Stimulated activated CD4-positive, alpha-beta T cell treated with anti-CD3 and anti-CD28 coated beads, Interleukin-15, amount 100 ng/mL, for 24 hours (primary cell): ENCODE measurements around the gene PAEP.
"Not testable (repeated sequence)": the region's sequence is repeated elsewhere in the genome, so short reads cannot be mapped to it uniquely, and the experiment has no call there.

Experiments used
- DNase-seq: peaks from one replicate; pipeline ENCODE4 v3.0.0-alpha.2; 2020

PAEP gene

DNA sequence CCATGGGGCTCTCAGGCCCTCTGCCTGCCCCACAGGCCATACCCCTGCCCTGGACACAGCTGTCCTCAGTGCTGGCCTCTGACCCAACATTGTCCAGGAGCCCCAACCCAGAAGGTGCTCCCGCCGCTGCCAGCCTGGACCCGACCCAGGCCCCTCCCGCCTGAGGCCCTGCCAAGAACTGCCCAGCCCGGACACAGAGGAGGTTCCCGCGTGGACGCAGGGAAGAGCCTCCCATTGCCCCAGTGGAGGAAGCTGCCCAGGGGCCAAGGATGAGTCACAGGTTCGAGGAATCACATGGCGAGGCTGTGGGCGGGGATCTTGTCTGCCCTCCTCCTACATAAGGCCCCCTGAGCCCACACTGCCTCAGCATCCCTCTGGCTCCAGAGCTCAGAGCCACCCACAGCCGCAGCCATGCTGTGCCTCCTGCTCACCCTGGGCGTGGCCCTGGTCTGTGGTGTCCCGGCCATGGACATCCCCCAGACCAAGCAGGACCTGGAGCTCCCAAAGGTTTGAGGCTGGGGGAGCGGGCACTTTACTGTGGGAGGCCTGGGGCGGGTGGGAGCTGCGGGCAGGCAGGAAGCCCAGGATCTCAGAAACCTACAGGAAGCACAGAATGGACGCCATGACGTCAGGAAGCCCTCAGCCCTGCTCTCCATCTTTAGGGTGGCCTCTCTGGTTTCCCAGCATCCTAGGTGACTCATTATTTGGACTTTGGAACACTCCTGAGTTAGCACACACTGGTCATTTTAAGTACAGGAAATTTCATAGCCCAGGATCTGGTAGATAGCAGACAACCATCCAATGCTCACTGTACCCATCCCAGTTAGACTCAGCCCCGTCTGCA lies at the start of gene PAEP:
TSS of gene PAEP (plus strand) at position 366 of the 844 bp plus-strand sequence.
- DNase-seq, result no peak

DNA sequence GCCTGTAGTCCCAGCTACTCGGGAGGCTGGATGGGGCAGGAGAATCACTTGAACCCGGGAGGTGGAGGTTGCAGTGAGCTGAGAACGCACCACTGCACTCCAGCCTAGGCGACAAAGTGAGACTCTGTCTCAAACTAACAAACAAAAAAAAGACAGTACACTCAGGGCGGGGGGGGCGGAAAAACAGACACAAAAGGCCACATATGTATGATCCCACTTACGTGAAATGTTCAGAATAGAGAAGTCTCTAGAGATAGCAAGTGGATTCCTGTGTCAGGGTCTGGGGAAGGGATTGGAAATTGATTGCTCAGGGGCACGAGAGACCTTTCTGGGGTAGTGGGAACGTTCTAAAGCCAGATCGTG lies 49.3 kb upstream of the PAEP start:
- no peak for DNase-seq

DNA sequence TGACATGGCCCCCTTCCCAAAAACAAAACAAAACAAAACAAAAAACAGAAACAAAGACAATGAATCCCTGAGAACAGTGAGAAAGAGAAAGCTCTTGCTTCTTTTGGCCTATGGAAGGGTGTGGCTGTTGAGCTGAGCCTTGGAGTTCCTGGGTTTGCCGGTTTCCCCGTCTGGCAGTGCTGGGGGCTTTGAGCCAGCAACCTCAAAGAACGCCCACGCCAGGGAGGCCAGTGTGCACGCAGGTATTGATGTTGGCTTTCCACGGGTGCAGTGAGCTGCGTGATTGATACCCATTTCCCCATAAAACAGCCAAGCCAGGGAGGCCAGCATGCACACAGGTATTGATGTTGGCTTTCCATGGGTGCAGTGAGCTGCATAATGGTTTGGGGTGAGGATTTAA lies 48.7 kb upstream of the PAEP start:
- DNase-seq, result no peak

DNA sequence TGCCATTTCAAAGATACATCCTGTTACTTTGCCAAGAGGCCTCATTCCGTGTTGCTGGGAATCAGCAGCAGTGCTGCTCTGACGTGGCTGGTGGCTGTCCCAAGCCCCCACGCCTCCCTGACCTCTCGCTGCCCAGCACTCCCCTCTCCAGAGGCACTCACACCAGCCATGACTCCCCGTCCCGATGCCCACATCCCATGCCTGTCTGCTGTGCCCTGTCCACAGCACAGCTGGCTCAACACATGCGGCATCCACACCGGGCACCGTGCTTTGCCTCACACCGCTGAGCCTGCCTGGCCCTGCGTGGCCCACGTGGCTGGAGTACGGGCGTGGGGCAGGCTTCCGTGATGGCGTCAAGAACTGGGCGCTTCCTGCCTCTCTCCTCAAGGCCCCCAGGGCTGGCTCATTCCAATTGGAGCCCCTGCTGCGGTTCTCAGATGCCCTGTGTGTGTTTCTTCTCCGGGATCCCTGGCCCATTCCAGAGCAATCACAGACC lies 48.2 kb upstream of the PAEP start:
- no peak for DNase-seq

DNA sequence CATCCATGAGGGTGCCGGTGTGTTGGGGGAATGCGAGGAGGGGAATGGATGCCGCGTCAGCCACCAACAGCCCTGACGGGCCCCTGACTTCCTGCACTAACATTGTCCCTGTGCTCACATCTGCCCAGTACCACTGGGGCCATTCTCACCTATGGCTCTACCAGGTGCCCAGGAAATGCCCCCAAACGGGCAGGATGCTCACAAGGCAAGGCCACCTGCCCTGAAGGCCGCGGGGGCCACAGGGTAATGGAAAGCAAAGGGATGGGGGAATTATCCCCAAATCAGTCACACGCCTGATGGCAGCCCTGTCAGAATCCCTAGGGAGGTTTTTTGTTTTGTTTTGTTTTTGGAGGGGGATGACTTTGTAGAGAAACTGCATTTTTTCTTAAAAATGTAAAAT lies 47.6 kb upstream of the PAEP start:
- DNase-seq, result not testable (repeated sequence)

DNA sequence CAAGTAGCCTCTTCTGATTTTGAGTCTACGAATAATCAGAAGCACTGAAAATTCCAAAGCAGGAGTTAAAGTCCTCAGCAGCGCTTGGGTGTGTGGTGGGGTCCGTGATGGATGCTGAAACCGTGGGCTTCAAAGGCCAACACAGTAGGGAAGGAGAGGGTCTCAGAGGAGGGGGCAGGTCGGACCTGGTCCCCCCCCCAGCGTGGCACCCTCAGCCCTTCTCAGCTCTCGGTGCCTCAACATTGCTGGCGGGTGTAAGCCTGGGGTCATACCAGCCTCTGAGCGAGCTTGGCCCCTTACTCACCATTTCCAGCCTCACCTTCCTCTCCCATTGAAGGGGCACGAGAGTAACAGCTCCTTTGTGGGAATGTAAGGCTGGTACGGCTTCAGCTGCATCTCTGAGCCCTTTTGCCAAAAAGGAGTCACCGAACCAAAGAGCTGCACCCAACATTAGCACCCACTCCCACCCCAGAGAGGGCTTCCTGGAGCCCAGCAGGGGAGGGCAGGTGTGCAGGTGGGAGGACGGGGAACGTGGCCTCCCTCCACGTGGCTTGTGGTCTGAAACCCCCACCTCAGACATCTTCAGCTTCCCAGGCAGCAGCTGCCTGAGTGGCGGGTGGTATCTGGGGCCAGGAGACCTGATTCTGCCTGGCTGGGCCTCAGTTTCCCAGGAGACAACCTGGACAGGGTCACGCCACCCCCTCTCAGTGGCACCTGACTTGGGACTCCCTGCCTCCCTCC lies 47.0 kb upstream of the PAEP start:
- DNase-seq, result no peak

DNA sequence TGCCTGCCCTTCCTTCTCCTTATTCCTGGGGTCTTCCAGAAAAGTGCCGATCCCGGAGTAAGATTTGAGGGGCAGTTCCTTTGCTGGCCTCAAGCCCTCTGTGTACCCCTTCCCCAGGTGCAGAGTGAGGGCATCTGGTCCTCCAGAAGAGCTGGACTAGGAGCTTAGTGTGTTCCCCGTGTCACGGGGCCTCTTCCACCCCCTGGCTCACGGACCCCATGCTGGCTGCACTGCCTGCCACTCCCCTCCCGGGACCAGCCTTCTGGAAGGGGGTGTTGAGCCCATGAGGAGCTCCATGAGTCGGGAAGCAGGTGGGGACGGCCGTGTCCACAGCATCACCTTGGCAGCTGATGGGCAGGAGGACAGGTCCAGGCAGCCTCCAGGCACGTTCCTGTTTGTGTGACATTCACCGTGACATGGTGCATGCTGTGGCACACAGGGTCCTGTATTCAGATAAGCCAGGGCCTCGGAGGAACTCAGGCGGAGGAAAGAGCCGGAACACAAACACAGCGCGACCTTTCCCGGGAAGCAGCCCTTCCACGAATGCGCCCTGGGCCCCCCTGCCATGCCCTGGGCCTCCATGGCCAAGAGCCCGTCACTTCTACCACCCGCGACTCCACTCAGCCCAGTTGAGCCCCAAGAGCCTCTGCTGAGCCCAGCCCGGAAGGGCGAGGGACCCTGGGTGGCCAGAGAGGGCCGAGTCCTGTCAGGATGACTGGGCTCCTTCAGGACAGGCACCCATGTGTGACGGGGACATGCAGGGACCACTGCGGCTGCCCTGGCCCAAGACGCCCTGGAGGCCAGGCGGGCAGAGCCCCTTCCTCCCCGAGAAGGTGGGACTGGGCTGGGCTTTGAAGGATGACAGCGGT lies 46.2 kb upstream of the PAEP start:
- no peak for DNase-seq

DNA sequence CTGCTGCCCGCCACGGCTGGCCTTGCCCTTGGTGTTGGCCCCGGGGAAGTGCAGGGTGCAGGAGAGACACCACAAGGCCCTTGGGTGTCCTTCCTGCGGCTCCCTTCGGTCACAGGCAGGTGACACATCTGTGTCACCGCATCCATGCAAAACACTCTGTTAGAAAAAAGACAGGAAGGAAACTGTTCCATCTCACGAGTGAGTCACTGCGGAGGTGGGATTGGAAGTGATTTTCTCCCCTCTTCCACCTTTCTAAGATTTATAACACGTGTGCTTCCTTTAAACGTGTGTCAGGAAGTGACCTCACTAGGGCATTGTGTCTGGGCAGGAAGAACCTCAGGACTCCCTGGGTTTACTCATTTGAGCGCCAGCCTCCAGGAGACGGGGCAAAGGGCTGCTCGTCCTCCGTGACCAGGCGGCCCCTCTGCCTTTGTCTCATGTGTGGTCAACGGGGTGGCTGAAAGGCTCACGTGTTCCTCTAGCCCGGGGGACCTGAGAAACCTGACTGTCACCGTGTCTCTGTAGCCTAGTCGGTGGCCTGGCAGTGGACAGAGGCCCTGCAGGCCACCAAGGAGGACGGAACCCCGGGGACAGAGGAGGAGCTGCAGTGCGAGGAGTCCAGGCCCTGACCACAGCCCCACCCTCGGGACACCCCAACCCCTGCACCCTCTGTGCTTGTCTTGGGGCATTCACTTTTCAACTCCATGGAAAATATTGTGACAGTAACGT lies 45.3 kb upstream of the PAEP start:
- no peak for DNase-seq

DNA sequence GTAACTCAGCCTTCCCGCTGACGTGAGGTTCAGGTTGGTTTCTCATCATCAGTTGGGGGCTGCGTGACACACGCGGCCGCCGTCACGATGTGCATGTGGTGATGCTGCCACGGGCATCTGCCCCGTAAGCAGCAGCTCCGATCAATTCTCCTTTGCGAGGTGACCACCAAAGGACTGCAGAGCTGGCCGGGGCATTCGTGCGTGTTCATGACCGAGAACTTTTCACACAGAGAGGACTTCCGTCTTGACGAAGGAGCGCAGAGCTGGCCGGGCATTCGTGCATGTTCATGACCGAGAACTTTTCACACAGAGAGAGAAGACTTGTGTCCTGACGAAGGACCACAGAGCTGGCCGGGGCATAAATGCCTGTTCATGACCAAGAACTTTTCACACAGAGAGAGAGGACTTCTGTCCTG lies 44.1 kb upstream of the PAEP start:
- no peak for DNase-seq

DNA sequence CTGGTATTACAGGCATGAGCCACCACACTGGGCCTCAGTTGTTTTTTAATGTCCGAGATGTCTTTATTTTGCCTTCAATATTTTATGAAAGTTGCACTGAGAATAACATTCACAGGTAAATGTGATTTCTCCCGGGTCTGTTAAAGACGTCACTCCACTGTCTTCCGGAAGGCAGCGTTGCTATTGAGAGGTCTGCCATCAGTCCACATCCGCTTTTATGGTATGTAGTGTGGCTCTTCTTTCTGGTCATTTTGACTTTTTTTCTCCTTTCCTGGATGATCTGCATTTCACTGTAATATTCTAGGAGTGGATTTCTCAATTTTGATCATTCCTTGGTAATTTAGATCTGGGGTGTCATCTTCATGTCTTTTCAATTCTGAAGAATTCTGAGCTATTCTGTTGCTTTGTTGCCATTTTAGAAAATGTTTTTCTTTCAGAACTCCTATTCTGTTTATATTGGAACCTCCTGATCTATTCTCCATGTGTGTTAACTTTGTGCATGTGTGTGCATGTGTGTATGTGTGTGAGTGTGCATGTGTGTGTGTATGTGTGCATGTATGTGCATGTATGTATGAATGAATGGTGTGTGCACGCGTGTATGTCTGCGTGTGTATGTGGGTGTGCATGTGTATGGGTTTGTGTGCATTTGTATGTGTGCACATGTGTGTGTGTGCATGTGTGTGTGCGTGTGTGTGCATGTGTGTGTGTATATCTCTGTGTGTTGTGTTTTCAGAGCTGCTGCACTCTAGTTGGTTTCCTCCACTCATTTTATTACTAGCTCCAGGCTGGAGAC lies 42.2 kb upstream of the PAEP start:
- DNase-seq, result no peak

DNA sequence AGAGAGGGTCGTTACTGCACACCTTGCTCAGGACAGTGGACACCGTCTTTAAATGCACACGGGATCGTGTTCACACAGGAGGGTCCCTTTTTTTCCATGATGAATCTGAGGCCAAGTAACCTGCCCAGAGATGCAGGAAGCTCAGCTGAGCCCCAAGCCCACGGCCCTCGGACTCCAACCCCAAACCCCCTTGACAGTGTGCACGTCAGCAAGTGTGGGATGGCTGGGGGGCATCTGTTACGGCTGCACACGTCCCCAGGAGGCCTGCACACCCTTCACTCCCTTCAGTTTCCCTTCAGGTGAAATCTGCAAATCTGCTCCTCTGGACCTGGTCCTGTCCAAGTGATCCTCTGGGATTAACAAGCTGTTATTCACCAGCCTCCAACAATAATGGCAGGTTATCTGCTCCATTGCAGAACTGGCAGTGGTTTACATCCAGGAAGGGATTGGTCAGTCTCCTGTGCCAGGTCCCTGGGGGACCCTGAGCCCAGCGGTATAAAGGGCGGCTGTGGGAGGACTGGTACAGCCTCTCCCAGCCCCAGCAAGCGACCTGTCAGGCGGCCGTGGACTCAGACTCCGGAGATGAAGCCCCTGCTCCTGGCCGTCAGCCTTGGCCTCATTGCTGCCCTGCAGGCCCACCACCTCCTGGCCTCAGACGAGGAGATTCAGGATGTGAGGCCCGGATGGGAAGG lies 40.5 kb upstream of the PAEP start, which contains the start of gene LCN1:
TSS of gene LCN1 (plus strand) at position 525 of the 692 bp plus-strand sequence. CDS start at position 583, 58 bp downstream.
- DNase-seq, result no peak

DNA sequence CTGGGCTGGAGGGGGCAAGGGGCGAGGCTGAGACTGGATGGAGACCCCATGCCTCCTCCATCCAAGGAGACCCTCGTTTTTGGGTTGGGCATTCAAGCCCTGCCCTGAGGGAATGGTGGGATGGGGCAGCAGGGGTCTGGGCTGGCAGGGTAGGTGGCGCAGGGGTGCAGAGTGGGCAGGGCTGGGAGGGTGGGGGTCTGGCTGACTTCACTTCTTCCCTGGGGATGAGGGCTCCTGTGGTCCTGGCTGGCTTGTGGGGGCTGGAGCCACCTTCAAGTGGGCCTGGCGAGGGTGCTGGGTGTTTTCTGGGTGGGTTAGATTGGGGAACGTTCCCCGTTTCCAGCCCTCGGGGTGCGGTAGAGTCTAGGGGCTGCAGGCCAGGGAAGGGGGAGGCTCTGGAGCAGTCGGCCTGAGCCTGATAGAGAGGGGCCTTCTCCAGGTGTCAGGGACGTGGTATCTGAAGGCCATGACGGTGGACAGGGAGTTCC lies 39.9 kb upstream of the PAEP start:
- no peak for DNase-seq

DNA sequence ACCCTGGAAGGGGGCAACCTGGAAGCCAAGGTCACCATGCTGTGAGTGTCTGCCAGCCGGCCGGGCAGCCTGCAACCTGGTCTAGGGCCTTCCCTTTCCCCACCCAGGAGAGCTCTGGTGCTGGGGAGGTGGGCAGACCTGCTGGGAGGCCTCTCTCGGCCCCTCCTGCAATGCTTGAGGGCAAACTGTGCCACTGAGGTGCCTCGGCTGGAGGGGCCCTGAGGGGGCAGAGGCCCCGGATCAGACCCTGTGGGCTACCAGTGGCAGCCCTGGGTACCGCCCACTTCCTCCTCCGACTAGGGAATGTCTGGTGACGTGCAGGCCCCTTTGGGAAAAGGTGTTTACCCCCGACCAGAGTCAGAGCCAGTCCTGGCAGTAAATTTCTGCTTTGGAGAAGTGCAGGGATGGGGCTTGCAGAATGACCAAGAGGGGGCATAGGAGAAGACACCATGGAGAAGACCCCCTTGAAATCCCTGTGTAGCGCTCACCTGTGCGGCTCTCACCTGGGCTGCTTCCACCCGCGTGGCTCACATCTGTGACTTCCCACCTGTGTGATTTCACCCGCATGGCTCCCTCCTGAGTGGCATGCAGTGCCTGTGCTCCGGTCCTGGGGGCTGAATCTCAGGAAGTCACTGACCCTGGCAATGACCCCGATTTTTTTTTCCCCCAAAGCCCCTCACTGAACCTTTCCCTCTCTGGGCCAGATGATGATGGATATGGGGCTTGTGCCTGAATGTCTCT lies 39.2 kb upstream of the PAEP start:
- no peak for DNase-seq

DNA sequence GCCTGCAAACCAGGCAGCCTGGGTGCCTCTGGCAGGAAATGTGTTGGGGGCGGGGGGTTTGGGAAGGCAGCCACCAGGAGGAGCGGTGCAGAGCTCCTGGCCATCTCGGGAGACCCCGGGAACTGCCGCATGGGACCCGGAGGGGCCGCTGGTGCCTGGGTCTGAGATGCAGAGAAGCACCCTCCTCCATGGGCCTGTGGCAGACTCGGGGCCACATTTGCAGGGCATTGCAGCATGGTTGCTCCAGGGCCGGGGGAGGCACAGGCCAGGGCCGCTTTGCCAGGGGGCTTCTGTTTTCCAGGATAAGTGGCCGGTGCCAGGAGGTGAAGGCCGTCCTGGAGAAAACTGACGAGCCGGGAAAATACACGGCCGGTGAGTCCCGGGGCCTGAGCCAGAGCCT lies 38.6 kb upstream of the PAEP start:
- no peak for DNase-seq

DNA sequence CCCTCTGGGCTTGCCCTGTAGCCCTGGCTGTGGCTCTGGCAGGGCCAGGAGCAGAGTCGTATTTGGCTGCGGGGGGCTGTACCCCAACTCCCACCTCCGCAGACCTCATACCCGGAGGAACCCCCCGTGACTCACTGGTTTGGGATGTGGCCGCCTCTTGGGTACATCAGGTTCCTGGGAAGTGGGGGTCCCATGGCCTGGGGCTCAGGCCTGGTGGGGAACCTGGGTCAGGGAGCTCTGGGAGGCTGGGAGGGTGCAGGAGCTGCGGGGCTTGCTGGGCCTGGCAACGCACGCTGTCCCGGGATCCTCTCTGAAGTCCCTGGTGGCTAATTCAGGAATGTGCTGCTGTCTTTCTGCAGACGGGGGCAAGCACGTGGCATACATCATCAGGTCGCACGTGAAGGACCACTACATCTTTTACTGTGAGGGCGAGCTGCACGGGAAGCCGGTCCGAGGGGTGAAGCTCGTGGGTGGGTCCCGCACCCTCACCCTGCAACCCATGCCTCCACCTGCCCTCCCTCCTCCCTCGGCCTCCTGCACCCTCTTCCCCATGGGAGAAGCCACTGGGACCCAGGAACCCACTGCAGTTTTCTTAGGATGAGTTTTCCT lies 37.9 kb upstream of the PAEP start:
- no peak for DNase-seq

DNA sequence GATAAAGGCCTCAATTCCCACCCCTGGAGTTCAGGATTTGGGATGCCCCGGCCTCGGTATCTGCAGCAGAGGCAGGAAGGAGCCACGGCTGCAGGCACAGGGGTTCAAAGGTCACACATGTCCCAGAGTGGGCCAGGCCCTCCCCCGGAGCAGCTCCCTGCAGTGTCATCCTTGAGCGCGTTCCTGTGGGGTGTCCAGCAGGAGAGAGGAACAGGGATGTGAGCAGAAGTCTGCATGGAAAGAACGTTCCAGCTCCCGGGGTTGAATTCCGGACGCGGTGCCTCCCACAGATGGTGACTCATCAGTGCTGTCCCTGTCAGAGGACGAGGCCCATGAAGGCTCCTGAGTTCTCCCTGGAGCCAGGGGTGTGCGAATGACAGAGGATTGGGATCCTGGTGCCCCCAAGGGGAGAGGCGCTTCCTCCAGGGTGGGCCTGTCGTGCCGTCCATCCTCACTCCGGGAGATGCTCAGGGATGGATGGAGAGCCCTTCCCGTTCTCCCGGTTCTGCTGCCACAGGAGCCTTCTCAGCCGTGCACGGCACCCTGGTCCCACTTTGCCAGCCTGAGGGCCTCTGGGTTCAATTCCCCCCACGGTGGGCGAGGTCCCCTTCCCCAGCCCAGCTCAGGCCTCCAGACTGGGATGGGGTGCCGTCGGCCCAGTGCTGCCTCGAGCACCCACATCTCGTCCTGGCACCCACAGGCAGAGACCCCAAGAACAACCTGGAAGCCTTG lies 37.3 kb upstream of the PAEP start:
- DNase-seq, result no peak

DNA sequence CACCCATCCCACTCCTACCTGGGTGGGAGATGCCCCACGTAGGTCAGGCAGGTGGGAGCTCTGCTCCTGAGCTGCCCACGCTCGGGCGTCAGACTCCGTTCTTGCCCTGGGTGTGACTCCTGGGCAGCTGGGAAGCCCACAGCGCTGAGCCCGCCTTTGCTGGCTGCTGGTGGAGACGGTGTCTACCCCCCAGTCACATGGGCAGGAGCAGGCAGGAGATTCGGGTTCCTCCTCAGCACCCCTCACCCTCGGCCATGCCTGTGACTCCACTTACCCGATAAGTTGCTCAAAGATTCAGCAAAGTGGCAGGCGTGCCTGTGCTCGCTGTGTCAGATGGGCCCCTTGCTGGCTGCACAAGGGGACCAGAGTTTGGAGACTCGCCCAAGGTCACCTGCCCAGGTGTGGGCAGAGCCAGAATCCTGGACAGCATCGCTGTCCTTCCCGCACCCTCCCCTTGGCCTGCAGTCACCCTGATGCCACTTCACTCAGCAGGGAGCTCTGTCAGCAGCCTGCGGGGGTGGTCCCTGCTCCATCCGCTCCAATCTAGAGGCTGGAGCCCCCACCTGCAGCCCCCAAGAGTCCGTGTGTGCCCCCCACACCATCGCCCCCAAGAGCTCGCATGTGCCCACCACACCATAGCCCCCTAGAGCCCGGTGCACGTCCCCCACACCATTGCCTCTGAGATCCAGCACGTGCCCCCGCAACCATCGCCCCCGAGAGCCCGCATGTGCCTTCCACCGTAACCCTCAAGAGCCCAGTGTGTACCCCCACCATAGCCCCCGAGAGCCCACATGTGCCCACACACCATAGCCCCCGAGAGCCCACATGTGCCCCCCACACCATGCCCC lies 36.1 kb upstream of the PAEP start:
- DNase-seq, result no peak
